Hematopoietic multipotent progenitor cell treated with erythropoietin and hydrocortisone succinate and interleukin-3 and kit ligand, for 17 days (in vitro differentiated cells): ENCODE measurements around the gene GULP1.

ENCODE experiments used
- DNase-seq: peaks from one replicate; pipeline ENCODE4 v3.0.0-alpha.2; 2015; ENCODE audit warnings: low spot score

GULP1 gene

GRCh38 chr2:188367164-188367563 lies 75.5 kb downstream of the GULP1 start:
- no peak for DNase-seq

GRCh38 chr2:188369365-188369764 lies 77.7 kb downstream of the GULP1 start:
- no peak for DNase-seq

DNA sequence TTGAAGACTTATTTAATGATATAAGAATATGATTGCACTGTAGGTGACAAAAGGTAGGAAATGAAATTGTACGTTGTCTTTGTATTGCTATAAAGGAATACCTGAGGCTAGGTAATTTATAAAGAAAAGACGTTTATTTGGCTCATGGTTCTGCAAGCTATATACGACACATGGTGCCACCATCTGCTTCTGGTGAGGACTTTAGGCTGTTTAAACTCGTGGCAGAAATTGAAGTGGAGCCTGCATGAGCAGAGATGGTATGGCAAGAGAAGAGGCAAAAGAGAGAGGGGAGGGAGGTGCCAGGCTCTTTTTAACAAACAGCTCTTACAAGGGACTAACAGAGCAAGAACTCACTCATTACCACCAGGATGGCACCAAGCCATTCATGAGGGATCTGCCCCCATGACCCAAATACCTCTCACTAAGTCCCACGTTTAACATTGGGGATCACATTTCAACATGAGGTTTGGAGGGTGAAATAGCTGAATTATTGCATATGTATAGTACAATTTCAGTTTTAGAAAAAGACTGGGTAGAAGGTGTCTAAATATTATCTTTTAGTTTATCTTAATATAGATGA lies 86.8 kb downstream of the GULP1 start:
- DNase-seq = no peak

GRCh38 chr2:188379748-188380147 lies 88.1 kb downstream of the GULP1 start:
- DNase-seq = no peak

DNA sequence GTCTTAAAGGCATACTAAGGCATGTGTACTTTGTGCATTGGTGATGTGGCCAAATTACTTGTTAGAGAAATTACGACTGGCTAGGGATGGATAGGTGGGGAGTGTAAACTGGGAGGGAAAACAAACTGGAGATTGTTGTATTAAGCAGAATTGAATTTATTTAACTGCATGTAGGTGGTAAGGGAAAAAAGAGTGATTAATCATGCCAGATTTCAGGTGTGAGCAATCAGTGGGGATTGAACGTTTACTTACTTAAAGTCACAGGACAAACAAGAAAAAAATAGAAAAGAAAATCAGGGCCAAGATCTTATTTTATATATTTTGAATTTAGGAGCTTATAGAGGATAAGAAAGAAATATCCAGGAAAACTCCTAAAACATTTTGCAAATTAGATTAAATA lies 88.6 kb downstream of the GULP1 start:
- no peak for DNase-seq

- DNase-seq = no peak
These were observed 89.9 kb downstream of the GULP1 start for GRCh38 chr2:188381614-188382013.

DNA sequence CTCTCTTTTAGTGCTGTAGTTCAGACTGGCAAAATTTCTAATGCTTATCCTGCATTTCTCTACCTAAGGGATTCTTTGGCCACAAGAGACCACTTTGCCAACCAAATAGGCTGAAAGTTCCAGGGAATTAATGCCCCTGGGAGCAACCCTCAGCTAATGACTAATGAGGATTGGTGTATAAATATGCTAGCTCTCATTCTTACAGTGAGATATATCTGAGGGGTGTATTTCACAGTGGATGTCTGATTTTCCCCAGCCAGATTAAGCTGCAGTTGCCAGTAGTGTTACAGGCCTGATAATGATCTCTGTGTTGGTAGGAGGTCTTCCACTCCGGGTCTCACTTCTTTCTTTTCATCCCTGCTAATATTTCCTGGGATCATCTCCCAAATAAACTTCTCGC lies 90.4 kb downstream of the GULP1 start:
- DNase-seq = no peak

GRCh38 chr2:188383158-188383557 lies 91.5 kb downstream of the GULP1 start:
- DNase-seq = no peak

DNA sequence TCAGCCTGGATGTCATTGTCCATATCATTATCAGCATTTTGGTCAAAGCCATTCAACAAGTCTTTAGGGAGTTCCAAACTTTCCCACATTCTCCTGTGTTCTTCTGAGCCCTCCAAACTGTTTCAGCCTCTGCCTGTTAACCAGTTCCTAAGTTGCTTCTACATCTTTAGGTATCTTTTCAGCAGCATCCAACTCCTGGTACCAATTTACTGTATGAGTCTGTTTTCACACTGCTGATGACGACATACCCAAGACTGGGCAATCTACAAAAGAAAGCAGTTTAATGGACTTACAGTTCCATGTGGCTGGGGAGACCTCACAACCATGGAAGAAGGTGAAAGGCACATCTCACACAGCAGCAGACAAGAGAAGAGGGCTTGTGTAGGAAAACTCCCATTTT lies 94.2 kb downstream of the GULP1 start:
- DNase-seq = no peak

DNA sequence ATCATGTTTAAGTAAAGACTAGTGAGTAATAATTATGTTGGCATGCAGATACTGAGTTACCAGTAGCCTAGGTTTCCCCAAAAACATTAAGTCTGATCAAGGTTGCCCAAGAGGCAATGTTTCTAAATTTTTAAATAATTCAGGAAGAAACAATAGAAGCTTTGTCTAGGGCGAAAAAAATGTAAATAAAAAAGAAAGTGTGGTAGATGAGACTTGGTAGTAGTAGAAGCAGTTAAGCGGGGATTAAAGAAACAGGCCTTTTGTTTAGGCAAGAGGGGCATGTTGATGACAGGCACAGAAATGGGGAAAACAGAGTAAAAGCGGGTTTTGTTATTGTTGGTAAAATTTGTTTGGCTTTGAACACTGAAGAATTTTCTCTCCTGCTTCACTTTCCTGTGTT lies 97.2 kb downstream of the GULP1 start:
- no peak for DNase-seq

GRCh38 chr2:188391354-188391753 lies 99.7 kb downstream of the GULP1 start:
- DNase-seq = no peak

- DNase-seq = no peak
These were observed 103.3 kb downstream of the GULP1 start for GRCh38 chr2:188394931-188395472.

DNA sequence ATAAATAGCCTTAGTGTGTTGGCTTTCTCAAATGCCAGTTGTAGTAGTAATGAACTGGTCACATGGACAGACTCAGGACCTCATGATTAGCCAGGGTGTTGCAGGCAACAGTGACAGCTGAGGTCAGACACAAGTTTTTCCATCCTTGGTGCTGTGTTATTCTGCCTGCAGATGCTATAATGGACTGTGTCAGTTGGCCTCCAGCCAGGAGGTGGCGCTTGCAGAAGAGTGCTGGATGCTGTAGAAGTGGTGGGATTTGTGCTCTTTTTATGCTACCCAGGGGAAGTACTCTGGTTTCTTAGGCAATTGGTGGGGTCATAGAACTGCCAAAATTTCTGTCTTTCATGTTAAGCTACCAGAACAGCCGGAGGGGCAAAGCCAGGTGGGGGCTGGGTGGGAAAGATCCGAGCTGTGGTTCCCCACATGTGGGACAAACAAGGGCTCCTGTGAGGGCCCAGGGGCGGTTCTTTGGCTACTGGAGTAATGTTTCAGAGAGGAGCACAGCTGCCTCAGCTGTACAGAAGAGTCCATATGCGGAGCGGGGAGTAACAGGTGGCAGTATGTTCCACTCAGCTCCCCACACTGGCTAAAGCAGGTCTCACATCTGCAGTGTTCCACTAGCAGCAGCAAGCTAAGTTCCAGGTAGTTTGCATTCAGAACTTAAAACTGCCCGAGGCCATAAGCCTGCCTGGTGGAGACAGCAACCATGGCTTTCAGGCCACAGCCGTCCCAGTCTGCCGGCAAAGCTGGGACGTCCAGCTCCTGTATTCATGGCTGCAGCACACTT lies 104.4 kb downstream of the GULP1 start:
- no peak for DNase-seq

DNA sequence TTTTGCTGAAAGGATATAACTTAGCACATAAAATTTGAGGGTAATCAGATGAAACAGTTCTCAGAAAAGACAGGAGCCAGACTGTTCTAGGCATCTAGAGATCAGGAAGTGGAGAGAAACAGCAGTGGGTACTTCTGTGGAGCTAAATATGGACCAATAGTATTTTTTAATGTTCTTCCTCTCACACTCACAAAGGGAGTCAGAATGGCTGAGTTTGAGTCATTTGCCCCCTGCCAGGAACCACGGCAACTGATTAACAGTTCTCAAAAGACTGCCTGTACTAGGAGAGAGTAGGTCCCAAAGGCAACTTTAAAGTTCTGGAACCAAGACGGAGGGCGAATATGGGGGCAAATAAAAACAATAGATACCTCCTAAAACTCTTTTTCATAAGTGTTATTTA lies 107.5 kb downstream of the GULP1 start:
- no peak for DNase-seq

GRCh38 chr2:188403676-188404075 lies 112.0 kb downstream of the GULP1 start:
- DNase-seq = no peak

- no peak for DNase-seq
These were observed 112.8 kb downstream of the GULP1 start for GRCh38 chr2:188404341-188405004.

DNA sequence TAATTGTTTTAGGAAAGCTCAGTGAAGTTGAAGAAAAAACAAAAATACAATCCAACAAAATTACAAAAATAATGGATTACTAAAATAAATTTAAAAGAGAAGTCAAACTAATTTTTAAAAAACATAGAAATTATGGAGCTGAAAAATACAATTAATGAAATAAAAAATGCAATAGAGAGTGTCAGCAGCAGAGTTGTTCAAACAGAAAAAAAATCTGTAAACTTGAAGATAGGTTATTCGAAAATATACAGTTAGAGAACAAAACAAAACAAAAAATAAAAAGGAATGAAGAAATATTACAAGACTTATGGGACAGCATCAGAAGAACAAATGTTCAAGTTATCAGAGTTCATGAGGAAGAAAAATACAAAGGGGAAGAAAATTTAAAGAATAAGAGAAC lies 114.7 kb downstream of the GULP1 start:
- DNase-seq = no peak

DNA sequence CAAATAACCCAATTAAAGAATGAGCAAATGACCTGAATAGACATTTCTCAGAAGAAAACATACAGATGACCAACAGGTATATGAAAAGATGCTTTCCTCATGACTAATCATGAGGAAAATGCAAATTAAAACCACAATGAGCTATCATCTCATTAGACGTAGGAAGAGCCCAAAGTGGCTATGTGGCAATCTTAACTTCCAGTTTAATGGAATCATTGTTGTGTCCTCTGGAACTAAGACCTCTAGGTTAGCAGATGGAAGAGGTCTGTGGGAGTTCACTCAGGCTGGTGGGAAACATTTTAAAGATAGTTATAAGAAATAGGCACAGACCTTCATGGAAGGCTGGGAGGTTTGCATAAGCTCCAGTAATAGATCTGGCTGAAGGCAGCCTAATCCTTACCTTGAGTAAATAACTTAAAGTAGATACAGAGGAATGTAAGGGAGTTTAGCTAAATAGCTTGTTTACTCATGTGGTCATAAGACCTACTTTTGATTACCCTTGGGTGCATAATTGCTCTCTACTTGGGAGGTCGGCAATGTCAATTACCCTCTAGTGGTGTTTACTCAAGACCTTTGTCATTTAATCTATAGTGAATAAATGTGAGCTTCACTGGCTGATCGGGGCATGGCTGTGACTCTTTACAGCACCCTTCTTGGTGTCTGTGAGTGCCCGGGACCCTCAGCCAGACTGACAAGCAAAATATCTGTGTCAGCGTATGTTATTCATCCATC lies 119.0 kb downstream of the GULP1 start:
- no peak for DNase-seq

DNA sequence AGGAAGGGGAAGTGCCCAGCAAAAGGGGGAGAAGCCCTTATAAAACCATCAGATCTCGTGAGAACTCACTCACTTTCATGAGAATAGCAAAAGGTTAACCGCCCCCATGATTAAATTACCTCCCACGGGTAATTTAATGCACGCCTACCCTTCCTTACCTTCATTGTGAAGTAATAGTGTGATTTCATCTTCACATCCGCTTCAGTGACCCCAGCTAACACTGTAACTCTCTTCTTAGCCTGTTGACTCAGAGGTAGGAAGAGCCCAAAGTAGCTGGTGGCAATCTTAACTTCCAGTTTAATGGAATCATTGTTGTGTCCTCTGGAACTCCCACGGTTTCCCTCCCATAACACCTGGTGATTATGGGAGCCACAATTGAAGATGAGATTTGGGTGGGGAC lies 120.5 kb downstream of the GULP1 start:
- no peak for DNase-seq

DNA sequence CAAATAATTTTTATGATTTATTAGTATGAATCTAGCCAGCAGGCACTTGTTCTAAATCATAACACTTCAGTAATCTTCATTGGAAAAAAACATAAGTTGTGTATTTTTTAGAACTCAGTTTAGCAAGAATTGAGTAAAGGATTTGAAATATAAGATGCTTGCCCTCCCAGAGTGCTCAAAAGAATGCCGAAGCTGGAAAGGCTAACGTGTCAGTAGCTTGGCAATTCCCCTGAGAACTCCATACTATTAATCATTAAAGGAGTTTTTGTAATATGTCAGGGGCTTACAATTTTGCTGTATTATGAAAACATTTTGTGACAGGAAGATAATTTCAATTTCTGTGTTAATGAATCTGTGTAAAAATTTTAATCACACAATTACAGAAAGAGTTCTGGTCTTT lies 122.7 kb downstream of the GULP1 start:
- no peak for DNase-seq

DNA sequence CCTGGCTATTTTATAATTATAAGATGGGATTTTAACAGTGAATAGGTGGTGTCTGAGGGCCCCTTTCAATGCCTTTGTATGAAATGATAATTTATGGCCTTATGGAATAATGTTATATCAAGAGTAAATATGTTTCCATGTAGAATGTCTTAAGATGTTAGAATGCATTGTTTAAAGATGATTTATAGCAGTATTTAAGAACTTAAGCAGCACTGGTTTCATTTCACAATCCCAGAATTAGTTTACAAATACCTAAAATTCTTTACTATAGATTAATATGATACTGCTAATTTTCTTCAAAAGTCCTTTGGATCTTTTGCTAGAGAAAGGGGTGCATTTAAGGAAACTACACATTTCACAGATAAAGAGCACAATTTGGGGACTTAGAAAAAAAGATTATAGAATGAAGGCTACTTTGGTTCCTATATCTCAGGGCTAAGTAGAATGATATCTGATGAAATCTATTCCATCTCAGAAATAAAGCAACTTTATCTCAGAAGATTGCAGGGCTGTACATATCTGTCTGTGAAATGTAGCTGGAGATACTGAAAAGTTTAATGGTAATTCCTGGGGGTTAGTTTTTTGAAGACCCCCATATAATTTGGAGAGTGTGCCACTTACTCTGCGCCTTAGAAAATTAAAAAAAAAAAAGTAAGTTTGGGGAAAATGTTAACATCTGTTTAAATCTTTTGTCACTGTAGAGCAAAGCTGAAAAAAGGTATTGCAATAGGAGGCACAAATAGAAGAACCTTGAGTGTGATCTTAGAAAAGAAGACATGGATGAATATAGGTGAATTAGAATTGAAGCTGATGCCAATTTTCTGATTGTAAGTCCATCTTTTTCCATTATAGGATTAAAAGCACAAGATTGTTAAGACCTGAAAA lies 123.4 kb downstream of the GULP1 start:
- DNase-seq = no peak

DNA sequence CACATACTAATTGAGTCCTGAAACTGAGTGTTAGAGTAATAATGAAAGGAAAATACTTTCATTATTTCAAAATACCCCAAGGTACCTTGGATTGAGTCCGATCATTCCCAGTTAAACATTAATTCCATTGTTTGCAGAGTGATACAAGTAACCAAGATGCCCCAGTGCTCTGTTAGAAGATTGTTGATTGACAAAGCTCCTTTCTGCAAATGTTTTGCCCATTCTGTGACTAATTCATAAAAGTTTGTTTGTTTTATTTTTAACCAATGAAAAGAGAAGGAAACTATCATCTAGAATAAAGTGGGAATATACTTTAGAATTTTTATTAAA lies 124.0 kb downstream of the GULP1 start:
- no peak for DNase-seq
